HG03442 (cell line): Measurements from ENCODE around the gene ECT2.
A peak's percentile ranks its signal among the peaks of the same experiment; 100 is the strongest.
"Not testable (repeated sequence)": the region's sequence is repeated elsewhere in the genome, so short reads cannot be mapped to it uniquely, and the experiment has no call there.

Experiments used
- ATAC-seq: cut with Tn5 transposase; IDR thresholded peaks from one replicate; pipeline ENCODE4 v1.9.1; 2021; ENCODE audit warnings: mild to moderate bottlenecking, moderate library complexity; ENCODE audit not compliant: unreplicated experiment

Gene ECT2

DNA sequence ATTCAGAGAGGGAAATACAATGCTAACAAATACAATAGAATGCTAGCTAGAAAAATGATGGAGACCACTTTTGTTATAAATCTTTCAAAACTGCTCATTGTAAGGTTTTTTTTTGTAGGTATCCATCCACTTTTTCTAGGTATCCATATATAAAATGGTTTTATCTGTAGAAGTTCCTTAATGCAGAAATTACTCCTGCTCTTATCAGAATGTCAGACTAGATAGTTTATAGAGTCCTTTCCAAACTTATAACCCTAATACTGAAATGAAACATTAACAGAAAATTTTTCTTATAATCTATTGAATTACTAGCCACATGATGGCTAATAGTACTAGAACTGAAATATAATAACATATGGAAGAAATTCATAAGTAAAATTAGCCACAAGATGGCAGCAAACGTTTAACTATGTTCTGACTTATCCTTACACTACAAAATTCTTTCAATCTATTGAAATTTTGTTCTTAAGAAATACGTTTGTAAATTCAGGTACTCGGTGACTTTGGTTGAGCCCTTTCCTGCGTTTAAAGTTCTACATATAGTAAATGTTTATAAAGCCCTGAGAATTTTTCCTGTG, 58.5 kb downstream of the ECT2 start:
- ATAC-seq, result no peak

DNA sequence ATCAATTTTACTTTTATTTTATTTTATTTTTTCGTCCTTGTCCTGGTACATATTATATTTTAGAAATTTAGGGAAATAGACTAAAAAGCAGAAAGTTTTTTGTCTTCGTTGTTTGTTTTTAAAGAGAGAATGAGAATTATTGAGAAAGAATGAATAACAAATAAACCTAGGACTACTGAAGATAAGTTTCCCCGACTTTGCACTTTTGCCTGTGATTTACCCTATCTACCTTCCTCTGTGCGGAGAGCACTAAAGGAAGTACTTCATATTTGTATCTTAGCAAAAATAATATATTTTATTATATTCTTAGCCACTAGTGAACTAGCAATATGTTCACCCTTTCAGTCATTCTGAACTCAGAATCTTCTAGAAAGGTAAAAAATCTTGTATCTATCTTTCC, 60.6 kb downstream of the ECT2 start:
- no peak for ATAC-seq

DNA sequence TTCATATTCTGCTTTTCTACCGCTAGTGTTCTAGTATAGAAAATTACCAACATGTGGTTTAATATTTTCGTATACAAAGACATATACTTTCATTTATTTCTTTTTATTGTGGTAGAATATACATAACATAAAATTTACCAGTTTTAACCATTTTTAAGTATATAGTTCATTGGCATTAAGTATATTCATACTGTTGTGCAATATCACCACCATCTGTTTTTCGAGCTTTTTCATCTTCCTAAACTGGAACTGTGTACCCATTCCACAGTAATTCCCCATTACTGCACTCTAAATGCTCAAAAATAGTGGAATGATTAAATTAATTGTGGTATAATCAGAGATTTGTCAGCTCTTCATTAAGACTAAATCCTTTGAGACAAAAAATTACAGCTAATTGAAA, 62.9 kb downstream of the ECT2 start:
- no peak for ATAC-seq

DNA sequence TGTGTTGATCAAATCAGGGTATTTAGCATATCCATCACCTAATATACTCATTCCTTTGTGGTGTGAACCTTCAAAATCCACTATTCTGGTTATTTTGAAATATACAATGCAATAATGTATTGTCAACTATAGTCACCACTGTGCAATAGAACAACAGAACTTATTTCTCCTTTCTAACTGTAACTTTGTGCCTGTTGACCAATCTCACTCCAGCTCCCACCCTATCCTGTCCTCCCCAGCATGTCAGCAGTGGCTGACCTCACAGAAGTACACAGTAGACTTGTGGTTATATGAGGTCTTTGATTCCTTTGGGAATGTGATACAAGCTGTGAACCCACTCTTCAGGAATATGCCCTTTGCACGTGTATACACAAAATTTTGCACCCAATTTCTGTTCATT, 64.2 kb downstream of the ECT2 start:
- ATAC-seq, result no peak

DNA sequence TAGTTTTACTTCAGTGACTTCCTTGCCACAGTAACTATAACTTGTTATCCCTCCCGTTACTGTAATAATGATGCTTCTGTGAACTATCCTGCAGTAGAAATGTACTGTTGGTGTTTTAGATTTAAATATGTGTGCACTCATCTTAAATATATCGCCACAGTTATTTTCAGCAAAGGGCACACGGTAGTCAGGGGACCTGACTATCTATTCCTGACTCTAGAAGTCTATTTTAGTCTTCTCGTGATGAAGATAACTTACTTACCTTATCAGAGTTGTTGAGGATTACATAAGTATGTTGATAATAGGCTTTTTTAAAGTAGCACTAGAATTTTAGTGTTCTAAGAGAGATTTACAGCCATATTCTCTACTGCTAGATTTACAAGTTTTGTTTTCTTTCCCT, 65.3 kb downstream of the ECT2 start:
- no peak for ATAC-seq

DNA sequence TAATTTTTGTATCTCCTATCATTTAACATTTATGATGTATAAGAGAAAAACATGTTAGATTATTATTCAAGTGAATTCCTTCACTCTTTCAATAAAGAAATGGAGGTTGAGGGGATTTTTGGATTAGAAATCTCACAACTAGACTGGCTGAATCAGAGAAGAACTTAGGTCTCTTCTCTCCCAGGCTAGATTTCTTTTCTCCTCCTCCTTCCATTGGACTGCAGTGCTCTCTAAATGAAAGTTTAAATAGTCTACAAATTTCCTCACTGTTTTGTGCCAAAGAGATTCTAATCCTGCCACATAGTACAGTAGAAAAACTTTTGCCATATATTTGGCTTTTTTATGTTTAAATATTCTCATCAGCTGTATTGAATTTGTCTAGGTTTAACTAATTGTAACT, 65.8 kb downstream of the ECT2 start:
- ATAC-seq, result no peak

DNA sequence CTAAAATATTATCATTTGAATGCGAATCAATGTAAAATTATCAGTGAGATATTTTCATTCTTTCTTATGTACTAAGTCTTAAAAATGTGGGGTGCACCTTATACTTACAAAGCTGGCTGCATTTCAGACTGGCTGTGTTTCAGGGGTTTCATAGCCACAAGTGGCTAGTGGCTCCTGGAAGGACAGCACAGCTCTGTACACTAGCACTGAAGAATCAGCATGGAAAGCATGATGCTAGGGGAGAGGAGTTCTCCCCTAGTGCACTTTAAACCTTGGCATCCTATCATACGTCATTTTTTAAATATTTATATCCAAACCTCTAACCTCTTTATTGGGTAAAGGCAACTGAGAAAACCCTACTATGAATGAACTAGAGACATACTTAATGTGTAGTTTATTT, 66.4 kb downstream of the ECT2 start:
- ATAC-seq, result no peak

DNA sequence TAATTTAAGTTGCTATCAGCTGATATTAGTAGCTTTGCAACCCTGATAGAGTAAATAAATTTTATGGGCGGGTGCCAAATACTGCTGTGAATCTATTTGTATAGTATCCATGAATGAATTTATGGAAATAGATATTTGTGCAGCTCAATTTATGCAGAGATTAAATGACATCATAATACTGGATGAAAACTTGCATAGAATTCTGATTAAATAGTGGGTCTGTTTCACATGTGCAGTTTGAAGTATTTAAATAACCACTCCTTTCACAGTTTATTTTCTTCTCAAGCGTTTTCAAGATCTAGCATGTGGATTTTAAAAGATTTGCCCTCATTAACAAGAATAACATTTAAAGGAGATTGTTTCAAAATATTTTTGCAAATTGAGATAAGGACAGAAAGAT, 70.0 kb downstream of the ECT2 start:
- no peak for ATAC-seq

DNA sequence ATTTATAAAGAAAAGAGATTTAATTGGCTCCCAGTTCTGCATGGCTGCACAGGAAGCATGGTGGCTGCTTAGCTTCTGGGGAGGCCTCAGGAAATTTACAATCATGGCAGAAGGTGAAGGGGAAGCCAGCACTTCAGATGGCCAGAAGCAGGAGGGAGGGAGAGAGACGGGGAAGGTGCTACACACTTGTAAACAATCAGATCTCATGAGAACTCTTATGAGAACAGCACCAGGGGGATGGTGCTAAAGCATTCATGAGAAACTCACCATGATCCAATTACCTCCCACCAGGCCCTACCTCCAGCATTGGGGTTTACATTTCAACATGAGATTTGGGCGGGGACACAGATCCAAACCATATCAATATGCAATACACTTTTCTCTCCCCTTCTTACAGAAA, 73.7 kb downstream of the ECT2 start:
- ATAC-seq, result no peak

DNA sequence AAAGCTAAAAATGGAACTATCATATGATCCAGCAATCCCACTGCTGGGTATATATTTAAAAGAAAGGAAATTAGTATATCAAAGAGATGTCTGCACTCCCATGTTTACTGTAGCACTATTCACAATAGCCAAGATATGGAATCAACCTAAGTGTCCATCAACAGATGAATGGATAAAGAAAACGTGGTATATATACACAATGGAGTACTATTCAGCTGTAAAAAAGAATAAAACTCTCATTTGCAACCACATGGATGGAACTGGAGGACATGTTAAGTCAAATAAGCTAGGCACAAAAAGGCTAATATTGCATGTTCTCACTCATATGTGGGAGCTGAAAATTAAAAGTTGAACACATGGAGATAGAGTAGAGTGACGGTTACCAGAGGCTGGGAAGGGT, 76.7 kb downstream of the ECT2 start:
- ATAC-seq, result not testable (repeated sequence)

DNA sequence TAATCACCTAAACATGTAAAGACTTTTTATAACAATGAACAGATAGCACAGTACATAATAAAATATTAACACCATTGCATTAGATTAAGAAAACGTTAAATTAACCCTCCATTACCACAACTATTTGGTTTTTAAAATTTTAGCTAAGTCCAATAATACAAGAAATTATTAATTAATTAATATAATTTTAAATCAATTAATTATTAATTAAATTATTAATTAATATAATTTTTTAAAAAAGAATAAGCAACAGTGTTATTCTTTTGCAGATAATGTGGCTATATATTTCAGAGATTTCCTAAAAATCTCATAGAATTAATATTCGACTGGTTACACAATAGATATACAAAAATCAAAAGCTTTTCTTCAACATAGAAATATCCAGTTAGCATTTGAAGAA, 82.5 kb downstream of the ECT2 start:
- no peak for ATAC-seq

DNA sequence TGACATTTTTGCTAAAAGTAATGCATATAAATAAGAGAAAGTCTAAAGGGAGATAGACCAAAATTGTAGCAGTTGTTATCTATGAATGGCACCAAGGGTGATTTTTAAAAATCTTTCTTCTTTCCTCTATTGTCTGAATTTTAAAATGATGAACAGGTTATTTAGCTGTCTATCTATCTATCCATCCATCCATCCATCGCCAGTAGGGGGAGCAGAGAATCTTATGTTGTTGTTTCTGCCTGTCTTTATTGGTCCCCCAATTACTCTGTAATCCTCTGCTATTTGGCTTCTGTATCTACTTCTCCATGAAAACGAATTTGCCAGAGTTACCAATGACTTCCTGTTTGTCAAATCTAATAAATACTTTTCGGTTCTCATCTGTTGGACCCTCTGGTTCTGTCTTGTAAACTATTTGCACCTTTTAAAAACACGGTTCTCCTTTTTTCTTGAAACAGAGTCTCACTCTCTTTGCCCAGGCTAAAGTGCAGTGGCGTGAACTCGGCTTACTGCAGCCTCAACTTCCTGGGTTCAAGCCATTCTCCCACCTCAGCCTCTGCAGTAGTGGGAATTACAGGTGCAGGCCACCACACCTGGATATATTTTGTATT, 86.0 kb downstream of the ECT2 start:
- ATAC-seq, result peak; percentile 77

DNA sequence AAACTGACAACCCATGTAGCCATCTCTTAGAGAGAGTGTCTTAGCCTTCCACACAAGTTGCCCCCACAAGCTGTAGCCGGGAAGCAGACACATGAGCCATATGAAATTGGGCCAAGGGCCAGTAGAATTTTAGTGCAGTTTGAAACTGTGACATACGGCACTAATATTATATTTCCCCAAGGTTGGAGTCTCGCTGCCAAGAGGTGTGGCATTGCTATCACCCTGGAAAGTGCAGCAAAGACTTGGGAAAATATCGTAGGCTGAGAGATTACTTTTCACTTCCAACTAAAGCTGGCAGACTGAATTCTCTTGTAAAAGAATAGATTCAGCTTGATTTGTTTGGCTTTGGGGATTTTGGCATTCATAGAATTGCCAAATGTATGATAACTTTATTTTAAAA, 89.2 kb downstream of the ECT2 start:
- no peak for ATAC-seq

DNA sequence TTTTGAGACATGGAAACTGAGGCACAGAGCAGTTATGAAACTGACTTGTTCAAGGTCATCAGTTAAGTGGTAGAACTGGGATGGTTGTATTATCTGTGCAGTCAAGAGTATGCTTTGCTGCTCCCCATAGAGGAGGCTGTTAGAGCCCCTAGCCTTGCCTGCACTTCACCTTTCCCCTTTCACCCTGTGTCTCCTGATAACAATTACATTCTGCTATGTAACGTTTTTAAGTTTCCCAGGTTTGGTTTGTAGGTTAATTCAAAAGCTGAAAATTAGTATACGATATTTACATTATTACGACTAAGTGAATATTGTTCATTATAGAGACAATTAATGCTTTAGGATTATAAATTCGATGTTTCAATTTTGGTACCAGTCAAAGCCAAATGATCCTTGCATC, 89.9 kb downstream of the ECT2 start:
- ATAC-seq, result no peak

DNA sequence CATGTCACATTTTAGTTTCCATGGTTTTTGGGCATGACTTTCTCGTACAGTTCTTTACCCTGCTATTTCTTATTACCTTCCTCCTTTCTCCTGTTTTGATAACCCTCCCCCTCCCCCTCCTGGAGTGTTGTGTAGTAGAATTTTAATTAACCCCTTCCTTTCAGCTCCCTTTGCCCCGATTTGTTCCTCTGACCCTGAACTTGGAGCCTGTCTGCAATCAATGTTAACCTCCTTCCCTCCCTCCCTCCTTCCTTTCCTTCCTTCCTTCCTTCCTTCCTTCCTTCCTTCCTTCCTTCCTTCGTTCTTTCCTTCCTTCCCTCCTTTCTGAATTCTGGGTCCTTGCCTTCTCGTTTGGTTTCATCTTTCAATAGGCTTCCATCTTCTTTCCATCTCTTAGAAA, 90.4 kb downstream of the ECT2 start:
- no peak for ATAC-seq

DNA sequence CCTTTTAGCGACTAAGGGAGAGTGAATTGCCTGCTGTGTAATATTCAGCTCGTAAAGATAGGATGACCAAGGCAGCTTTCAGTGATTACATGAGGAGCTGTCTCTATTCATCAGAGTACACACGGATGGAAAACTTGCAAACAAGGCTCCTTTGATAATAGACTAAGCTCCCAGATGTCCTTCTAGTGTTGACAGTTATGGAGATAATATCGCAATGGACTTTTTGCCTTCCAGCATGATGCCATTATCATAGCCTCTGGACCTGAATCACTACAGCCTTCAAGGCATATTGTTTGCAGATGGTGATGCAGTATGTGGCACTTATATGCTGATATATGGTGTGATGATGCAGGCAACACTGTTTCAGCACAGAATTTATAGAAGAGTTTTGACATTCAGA, 93.9 kb downstream of the ECT2 start:
- ATAC-seq, result no peak

DNA sequence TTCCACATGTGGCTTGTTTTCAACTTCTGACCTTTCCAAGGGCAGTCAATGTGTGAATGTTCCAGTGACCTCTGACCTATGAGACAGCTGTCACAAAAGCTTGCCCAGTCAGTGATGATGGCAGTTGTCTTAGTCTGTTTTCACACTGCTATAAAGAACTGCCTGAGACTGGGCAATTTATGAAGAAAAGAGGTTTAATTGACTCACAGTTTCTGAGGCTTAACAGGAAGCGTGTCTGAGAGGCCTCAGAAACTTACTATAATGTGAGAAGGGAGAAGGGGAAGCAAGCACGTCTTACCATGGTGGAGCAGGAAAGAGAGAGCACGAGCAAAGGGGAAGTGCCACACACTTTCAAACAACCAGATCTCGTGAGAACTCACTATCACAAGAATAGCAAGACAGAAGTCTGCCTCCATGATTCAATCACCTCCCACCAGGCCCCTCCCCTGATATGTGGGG, 95.6 kb downstream of the ECT2 start:
- ATAC-seq, result peak; percentile 78

DNA sequence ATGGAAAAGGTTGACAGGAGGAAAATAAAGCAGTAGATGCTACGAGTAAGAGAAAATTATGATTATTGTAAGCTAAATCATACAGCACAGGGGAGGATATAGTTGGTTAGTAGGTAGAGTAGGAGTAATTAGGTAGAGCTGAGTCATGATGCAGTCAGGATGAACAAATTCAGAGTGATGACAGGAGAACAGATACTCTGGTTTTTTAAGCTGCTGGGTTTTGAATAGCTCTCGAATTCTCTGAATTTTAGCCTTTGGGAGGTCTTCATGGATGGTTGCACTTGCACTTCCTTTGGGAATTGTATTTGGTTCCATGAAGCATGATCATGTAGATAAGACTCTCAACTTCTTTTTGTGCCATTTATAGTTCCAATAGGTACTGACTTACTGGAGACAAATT, 96.2 kb downstream of the ECT2 start:
- ATAC-seq, result peak; percentile 11

DNA sequence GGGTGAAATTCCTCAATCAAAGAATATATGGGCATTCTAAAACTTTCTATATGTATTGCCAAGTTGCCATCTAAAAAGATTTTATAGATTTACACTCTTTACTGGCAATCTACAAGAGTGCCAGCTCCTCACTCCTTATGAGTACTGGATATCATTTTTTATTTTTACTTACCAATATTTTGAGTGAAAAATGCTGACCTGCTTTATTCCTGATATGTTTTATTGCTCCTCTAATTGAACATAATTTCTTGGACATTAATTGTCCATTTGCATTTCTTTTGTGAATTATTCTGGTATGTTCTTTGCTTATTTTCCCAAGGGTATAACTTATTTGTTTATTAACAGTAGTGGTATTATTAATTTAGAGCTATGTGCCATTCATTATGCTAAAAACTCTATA, 96.8 kb downstream of the ECT2 start:
- no peak for ATAC-seq

DNA sequence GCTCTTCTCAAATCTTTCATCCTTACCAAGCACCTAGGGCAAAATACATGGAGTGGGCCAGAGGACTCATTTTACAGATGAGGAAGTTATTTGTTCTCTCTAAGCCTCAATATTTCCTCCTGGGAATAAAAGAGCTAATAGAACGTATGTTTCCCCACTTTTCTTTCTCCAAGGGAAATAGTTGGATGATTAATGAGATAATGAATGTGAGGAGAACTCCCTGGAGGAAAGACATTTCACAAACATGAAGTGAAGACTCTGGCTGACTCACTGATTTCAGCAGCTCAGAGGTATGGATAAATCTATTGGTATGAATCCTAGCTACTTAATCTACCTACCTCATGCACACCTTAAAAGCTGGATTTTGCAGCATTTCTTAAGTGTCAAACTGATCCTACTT, 98.4 kb downstream of the ECT2 start:
- ATAC-seq, result no peak

DNA sequence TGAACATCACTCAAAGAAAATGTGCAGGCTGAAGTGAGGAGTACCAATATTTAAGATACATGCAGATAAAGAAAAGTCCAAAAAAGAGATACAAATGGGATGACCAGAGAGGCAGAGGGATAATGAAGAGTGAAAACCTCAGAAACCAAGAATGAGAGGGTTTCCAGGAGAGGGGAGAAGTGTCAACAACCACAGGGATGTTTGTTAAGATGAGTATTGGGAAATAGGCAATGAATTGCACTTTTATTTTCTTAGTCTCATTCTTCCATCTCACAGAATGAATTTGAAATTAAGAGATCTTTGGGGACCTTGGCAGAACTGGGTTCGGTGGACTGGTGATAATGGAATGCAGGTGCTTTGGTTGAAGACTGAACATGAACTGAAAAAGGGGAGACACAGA, 102.5 kb downstream of the ECT2 start:
- no peak for ATAC-seq

DNA sequence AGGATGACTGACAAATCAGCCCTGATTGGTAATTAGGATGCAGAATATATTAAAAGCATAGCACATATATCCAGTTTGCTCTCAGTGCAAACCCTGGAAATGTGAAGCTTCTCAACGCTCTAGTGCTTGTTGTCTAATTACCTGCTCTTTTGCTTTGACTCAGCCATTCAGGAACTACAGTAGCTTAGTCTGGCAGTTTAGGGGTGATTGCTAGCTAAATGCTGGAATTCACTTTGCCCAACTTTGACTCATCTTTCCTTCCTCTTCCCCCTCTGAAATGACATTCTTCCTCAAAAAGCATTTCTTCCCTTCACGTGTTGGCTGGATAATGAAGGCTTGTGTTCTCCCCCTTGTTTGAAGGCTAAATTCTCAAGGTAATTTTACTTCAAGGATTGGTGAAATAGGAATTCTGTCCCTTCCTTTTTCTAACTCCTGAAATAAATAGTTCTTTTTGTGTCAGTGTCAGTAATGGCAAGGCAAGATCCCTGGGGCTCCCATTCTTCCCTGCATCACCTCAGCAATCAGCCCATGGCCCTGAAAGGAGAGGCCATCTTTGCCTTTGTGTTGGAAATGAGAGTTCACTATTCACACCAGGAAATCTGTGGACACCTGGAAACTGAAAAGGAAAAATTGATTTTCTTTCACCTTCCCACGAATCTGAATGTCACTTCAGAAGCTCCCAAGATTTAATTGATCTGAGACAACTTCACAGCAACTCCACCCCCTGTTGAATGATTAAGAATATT, 103.6 kb downstream of the ECT2 start:
- ATAC-seq, result no peak

DNA sequence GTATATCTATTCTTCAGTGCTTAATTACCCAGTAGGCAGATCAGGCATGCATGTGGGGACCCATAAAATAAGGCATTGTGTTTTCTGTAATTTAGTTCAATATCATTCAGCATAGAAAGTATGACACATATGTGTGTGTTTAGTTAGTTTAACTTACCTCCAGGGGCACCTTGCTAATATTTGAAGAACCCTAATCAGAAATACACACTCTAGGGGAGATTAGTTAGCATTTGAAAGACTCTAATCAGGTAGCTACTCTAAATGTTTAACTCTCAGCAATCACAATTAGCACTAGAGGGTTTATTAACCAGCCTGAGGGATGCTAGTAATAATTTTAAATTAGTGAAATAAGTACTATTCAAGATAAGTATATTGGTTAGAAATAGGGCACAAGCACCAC, 104.5 kb downstream of the ECT2 start:
- ATAC-seq, result no peak
